Left kidney (tissue), 8 donors: ENCODE results near the gene LSG1. TPM values are rescaled to one million over a fixed set of nuclear protein-coding genes. Genes with fewer than 3 reads are reported as not detected.

Experiments used
- DNase-seq: peaks from one replicate; pipeline ENCODE4 v3.0.0-alpha.2; 2013
- long read RNA-seq, 8 donors: transcript quantifications; one replicate each; lab custom pipeline, GENCODE V29; 2026
- polyA plus RNA-seq: library from polyadenylated mRNA; unstranded; fragments of 120-200 nt; gene quantifications from one replicate; pipeline ENCODE4 v1.2.1, GENCODE V29; 2013; ENCODE audit not compliant: insufficient read length

LSG1 gene
- 99.2 TPM for polyA plus RNA-seq
- long read RNA-seq, donor 1, transcript LSG1-201 (14 exons, 3,572 nt): major isoform, 9 of 12 reads
- long read RNA-seq, donor 1, partial matches to known transcripts: 0 of 12 reads
- long read RNA-seq, donor 1, other reads (novel, unspliced or antisense): 0 of 12 reads
- long read RNA-seq, donor 2, transcript LSG1-201 (14 exons, 3,572 nt): major isoform, 6 of 9 reads
- long read RNA-seq, donor 2, partial matches to known transcripts: 0 of 9 reads
- long read RNA-seq, donor 2, other reads (novel, unspliced or antisense): 0 of 9 reads
- long read RNA-seq, donor 3, transcript LSG1-204 (4 exons, 668 nt): major isoform, 5 of 9 reads
- long read RNA-seq, donor 3, partial matches to known transcripts: 0 of 9 reads
- long read RNA-seq, donor 3, other reads (novel, unspliced or antisense): 0 of 9 reads
- long read RNA-seq, donor 4: 0 reads
- long read RNA-seq, donor 5, transcript LSG1-201 (14 exons, 3,572 nt): major isoform, 10 of 12 reads
- long read RNA-seq, donor 5, partial matches to known transcripts: 0 of 12 reads
- long read RNA-seq, donor 5, other reads (novel, unspliced or antisense): 0 of 12 reads
- long read RNA-seq, donor 6, transcript LSG1-201 (14 exons, 3,572 nt): major isoform, 6 of 10 reads
- long read RNA-seq, donor 6, partial matches to known transcripts: 0 of 10 reads
- long read RNA-seq, donor 6, other reads (novel, unspliced or antisense): 0 of 10 reads
- long read RNA-seq, donor 7, partial matches to known transcripts: 7 of 15 reads
- long read RNA-seq, donor 7, other reads (novel, unspliced or antisense): 0 of 15 reads
- long read RNA-seq, donor 8, partial matches to known transcripts: 0 of 5 reads
- long read RNA-seq, donor 8, other reads (novel, unspliced or antisense): 0 of 5 reads

DNA sequence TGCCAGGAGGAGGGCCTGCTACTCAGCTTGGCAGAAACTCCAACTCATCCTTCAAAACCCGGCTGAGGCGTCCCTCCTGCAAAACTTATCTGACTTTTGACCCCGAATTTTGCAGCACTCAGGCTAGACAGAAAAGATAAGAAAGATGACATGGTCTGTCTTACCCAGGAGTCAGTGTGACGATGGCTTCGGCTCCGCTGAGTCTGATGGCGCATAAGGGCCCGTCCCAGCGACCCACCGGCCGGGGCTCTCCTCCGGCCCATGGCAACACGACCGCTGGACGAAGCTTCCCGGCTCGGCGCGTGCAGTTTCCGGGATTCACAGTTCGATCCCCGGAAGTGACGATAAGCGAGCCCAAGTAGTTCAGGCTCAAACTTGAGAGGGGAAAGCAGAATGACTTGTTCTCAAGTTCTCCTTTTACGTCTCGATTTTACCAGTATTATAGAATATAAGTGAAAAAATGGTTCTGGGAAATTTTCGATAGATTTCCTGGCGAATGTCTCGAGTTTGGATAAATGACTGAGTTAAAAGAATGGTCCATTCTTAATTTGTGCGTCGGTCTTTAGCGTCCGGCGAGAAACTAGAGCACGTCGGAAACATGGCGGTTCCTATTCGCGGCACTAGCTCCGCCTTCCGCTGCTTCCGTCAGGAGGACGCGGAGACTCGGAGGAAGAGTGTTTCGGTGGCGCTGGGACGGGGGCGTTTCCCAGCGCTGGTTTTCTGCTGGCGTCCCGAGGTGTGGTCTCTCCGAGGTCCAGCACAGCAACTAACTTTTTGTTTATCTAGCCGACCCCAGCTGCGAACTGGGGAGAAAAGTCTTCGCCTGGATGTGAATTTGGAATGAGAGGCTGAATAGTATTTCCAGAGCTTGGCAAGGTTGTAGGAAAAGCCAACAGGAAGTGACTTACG is at the start of gene LSG1:
Gene LSG1, minus strand, starts transcription at position 292 of the 909 bp plus-strand sequence. Its CDS starts 29 bp downstream, at position 263.
- DNase-seq: peak; percentile 98

DNA sequence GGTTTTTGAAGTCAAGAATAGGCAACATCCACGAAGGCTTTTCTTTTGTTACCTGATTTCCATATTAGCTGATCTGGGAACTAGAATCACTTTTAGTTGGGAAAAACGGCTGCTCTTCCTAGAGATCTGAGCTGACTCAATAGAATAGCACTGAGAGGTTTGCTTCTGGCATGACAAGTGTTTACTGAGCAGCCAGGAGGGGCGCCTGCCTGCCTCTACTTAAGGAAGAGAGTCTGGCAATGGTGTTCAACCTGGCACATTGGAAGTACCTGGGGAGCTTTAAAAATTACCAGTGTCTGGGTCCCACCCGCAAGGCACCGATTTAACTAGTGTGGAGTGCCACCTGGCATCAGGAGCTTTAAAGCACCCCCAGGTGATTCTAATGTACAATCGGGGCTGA is 48.1 kb upstream of the LSG1 start:
- no peak for DNase-seq

DNA sequence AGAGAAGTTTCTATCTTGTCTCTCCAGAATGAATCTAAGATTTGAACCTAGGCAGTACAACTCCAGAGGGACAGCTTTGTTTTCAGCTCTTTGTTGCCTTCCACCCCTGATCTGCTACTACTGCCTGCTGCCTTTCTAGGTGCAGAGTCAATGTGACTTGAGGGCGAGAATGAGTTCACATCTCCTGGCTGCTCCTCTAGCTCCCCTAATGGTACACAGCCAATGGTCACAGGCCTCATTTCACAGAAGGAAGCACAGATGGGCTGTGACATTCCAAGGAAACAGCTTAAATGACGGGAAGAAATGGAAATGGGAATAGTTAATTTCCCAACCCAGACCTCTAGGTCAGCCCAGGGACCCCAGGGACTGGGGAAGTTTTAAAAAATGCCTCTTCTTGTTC is 46.1 kb upstream of the LSG1 start:
- DNase-seq: no peak

GRCh38 chr3:194715022-194715800 is 43.2 kb upstream of the LSG1 start:
- DNase-seq: no peak

GRCh38 chr3:194714564-194714963 is 42.6 kb upstream of the LSG1 start:
- no peak for DNase-seq

DNA sequence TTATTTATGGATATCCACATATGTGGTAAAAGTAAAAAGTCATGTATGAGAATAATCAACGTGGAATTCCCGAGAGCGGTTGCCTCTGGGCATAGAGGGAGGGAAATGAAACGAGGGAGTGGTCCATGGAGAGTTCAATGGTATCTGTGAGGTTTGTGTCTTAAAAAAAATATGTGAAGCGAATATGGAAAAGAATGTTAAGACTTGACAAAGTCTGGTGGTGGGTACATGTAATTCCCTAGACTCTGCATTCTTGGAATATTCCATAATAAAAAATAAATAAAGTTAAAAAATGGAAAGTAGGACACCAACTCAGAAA is 42.1 kb upstream of the LSG1 start:
- DNase-seq: no peak

DNA sequence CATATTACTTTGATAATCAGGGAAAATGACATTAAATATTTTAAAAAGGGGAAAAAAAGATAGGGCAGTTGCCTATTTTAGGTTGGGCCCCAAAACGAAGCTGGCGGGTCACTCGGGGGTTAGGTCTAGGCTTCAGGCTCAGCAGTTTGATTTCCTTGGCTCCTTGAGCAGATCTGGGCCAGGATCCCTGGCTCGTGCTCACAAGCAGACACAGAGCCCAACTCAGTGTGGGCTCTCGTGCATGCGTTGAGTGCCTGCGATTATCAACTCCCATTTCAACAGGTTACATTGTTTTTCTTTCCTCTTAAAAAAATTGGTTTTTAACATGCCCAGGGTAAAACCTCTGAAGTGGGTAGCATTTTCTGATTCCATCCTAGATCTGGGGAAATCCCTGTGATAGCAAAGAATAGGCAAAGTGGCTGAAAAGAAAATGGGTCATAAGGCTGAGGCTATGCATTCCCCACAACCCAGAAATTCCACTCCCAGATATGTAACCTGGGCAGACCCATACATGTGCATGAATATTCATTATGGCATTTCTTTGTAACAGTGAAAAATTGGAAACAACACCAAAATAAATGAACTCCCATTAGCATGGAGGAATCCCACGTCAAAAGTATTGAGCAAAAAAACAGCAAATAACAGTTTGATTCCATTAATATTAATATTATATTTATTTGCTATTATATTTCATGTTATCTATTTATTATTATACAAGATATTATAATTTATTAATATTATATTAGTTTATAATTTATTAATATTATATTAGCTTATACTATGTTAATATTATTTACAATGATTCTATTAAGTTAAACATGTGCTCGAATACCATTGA is 41.5 kb upstream of the LSG1 start:
- no peak for DNase-seq

DNA sequence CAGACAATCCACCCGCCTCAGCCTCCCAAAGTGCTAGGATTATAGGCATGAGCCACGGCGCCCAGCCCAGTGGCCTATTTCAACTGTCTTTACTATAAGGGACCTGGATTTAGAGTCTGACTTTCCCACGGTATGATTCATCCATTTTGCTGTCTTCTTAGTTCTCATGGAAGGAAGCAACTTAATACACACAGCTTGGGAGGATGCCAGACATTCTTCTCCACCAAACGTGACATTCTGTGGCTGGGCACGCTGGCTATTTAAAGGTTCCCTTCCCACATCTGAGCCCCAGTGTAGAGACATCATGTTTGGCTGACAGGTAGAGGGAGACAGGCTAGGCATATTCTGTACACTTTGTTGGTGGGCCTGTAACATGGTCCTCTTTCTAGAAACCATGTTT is 39.9 kb upstream of the LSG1 start:
- no peak for DNase-seq

DNA sequence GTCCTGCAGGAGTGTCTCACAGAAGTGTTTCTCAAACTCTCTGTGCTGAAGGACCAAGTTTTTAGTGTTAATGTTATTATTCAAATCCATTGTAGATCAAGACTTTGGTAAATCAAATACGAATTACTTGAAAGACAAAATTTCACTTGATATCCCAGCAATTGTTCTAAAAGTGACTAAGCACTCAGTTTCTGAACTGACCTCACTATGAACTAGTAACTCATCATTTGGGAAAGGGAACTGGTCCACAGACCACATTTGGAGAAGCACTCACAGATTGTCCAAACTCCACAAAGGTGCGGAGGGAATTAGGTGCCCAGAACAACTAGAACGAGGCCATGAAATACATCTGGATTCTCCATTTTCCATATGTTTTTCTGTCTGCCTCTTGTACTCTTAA is 39.3 kb upstream of the LSG1 start:
- DNase-seq: no peak

GRCh38 chr3:194707147-194707540 is 35.2 kb upstream of the LSG1 start:
- DNase-seq: no peak

DNA sequence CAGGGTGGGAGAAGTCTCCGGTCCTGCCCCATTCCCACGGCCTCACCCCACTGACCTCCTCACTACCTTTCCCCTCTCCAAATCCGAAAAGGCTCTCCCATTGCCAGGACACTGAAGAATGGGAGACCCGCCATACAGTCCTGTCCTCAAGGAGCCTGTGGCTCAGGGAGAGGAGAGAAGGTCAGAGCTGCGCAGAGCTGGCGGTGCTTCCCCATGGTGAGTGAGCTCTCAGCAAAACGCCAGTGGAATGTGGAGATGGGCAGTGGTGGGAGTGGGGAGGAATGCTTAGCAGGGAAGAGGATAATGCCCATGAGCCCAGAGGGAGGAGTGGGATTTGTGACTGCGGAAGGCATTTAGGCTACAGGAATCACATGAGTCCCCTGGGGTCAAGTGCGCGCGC is 33.8 kb upstream of the LSG1 start:
- DNase-seq: no peak

GRCh38 chr3:194705227-194705626 is 33.2 kb upstream of the LSG1 start:
- DNase-seq: no peak

- DNase-seq: no peak
Observed at GRCh38 chr3:194702545-194702944, 30.6 kb upstream of the LSG1 start.

DNA sequence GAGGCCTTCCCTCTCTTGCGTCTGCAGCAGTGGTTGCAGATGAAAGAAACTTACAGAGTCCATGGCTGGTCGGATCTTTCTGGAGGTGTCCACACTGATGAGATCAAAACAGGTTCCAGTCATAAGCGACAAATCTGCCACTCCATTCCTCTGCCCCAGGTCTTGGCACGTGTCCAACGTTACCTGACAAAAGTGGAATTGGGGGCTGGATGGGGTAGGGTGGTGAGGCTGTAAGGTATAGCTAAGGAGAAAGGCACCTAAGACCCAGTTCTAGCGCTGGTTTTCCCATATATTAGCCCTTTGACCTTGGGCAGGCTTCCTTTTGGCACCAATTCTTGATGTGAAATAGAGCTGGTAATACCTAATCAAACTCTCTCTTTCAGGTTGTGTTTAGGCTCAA is 24.7 kb upstream of the LSG1 start:
- DNase-seq: no peak

GRCh38 chr3:194691481-194692283 is 19.7 kb upstream of the LSG1 start:
- no peak for DNase-seq

- DNase-seq: no peak
Observed at GRCh38 chr3:194690501-194691372, 18.7 kb upstream of the LSG1 start.

- no peak for DNase-seq
Observed at GRCh38 chr3:194689493-194689944, 17.5 kb upstream of the LSG1 start.

- no peak for DNase-seq
Observed at GRCh38 chr3:194688946-194689345, 17.0 kb upstream of the LSG1 start.
